NCI-H446 treated with DMSO at 0.1 percent for 48 hours (cell line): ENCODE data around the gene TIAL1.

Source experiments
- DNase-seq: peaks from one replicate; lab custom pipeline; 2025; lab: John Stamatoyannopoulos, UW

The TIAL1 gene

DNA sequence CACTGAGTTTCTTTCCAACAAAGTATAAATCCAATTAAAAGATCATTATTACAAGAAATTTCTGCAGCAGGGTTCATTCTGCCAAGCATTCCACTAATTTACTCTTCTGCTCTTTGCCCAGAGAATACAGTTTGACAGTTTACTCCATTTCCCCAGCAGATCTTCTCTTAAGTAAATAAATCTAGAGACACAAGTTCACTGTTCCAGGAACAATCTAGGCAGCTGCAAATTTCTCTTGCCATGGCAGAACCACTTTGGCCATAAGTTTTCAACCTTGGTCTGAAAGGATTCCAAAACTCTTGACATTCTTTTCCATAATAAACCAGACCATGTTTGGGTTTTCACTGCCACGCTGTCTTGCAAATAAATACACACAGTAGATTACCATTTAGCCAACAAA is 65.7 kb downstream of the TIAL1 start:
- no peak for DNase-seq

DNA sequence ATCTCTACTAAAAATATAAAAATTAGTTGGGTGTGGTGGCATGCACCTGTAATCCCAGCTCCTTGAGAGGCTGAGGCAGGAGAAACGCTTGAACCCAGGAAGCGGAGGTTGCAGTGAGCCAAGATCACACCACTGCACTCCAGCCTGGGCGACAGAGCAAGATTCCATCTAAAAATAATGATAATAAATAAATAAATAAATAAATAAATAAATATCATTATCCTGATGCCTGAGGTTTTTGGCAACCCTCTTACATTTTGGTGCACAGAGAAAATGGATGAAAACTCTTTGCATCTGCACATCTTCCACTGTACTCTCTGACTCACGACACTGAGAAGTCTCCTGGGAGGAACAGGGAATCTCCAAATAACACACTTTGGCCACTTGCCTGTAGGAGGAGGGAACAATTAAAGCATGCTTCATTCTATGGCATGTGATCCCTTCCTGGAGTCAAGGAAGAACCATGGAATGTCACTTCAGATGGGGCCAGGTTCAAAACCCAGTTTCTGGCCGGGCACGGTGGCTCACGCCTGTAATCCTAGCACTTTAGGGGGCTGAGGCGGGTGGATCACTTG is 68.0 kb downstream of the TIAL1 start:
- peak; percentile 34 for DNase-seq

DNA sequence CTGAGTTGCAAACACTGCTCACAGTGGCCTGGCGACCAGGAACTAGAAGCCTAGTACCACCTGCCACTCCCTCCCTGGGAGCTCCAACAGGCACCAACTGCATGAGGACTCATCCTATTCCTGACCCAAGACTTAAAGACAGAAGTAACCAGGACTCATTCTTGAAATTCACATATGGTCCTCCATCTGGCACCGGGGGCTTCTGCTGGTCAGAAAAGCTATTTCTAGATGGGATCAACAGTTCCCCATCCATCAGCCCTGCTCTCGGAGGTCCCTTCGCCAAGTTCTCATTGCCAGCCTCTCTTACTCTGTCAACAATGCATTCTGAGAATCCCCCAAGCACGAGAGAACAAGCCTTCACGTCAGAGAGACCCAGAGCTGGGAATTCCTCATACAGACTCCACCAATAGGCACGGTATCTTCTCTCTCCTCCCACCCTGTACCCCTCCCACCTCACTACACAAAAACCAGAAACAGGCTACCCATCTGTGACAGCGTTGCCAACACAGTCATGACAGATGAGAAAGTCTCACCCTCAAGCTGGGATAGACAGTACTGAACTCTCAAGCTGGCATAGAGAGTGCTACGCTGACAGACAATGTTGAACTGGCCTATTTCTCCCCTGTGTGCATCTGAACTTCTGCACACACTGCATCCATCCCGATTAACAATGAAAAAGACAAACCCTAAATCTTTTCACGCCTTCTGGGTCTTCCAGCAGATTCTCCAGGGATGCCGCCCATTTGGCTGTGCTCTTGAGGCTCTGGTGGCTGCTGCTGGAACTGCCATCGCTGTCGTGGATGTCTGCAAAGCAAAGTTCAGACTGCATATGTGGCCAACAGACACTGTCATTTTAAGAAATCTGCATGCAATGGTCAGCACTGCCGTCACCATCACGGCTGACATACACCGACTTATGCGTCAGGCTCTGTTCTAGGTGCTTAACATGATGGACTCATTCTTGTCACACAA is 69.9 kb downstream of the TIAL1 start:
- peak; percentile 36 for DNase-seq

DNA sequence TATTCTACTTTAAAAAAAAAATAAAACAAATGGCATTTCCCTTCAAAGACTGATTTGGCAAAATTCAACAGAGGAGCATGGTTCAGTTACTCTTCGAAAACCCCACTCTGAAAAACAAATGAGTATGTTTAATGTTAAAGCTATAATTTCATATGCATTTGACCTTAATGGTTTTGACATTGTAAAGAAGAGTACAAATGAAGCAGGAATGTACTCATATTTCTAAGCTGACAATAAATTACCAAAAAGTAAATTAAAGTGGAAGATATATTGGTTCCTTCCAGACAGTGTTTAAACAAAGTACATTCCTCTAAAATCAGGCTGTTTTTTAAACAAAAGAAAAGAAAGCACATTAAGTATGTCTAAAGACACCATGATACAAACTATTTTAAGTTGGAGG is 70.6 kb downstream of the TIAL1 start:
- DNase-seq: no peak

DNA sequence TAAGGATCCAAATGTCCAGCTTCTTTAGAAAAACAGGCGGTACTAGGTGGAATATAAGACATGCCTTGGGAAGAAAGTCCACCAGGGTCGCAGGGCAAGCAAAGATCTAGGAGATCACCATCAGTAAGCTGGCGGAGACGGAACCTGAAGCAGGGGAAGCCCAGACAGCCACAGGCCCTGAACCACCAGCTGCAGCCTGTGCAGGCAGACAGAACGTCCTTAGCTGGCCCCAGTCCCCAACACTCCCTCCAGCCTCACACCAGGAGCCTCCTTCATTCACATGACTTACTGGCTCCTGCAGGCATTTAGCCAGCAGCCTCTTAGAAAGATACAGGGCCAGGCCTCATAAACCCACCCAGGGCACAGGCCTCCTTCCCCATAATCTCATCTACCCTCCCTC is 71.6 kb downstream of the TIAL1 start:
- no peak for DNase-seq

DNA sequence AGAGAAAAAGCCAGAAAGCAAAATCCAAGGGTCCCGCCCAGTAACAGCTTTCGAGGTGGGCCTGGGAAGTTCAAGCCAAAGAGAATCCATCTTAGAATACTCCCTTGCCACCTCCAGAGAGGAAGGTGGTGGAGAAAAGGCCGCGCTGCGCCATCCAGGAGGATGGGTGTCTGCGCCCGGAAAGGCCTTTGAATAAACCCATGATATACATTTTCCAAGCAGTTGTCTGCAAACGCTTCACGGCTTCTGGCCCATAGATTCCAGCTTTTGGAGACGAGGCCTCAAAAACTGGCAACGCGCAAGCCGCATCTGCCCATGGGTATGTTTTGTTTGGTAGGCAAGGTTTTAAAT is 72.1 kb downstream of the TIAL1 start:
- no peak for DNase-seq

DNA sequence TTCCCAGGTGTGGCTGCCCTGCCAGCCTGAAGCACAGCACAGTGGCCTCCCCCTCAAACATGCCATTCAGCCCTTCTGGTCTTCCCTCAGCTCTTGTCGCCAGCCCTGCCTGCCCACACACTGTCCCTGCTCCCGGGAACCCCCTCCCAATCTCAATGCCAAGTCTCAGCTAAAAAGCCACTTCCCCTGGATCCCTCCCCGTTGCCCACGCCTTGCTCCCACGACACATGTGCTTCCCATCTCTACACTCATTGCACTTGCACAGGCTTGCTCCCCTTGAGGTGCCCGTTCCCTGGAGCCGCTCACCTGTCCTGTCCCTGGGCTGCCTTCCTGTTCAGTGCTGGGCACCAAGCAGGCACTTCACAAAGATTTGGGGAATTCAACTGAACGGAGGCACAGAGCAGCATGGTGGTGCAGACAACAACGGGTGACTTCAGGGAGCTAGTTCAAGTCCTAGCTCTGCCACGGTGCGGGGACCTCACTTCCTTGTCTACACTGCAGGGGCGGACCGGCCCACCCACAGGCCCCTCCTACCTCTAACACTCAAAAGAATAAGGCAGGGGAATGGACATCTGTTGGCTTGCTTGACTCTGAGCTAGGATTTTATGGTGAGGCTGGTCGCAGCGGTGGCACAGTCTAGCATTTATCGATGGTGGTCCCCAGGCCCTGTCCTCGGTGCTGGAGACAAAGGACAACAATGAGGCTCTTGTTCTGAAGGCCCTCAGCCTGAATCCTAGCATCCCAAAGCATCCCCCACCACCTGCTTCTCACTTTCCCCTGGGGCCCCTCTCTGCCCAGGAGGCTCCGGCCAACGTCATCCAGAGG is 72.7 kb downstream of the TIAL1 start:
- no peak for DNase-seq
